NCI-H128 (cell line): ENCODE measurements around the gene PAQR7.

Source experiments
- DNase-seq: peaks from one replicate; lab custom pipeline; 2025; ENCODE audit not compliant: unreplicated experiment; lab: John Stamatoyannopoulos, UW

PAQR7 gene

GRCh38 chr1:25819491-25820246 lies 55.8 kb downstream of the PAQR7 start, which contains the start of gene MTFR1L:
Gene MTFR1L (plus strand): TSS chr1:25819954. CDS start chr1:25823105, 3,151 bp downstream.
- peak; percentile 77 for DNase-seq

GRCh38 chr1:25818569-25818968 lies 56.9 kb downstream of the PAQR7 start:
- no peak for DNase-seq

- no peak for DNase-seq
Measured at GRCh38 chr1:25817840-25818501, 57.5 kb downstream of the PAQR7 start.

- DNase-seq: no peak
Measured at GRCh38 chr1:25816112-25816718, 59.3 kb downstream of the PAQR7 start.

- DNase-seq: no peak
Measured at GRCh38 chr1:25815208-25816111, 60.0 kb downstream of the PAQR7 start.

- DNase-seq: no peak
Measured at GRCh38 chr1:25814549-25815087, 60.9 kb downstream of the PAQR7 start.

GRCh38 chr1:25813734-25814471 lies 61.6 kb downstream of the PAQR7 start:
- DNase-seq: no peak

- no peak for DNase-seq
Measured at GRCh38 chr1:25813071-25813733, 62.3 kb downstream of the PAQR7 start.
